Testis (tissue), 3 donors: ENCODE measurements around the gene FBLN1. TPM values are rescaled to one million over a fixed set of nuclear protein-coding genes. Genes with fewer than 3 reads are reported as not detected.

Source experiments
- DNase-seq: peaks from one replicate; pipeline ENCODE4 v3.0.0-alpha.2; 2019
- H3K27ac ChIP-seq, 2 donors: fragments of 200-600 bp; sonication (generic); one replicate each; pipeline ENCODE4 v1.5.1; 2019
- H3K27me3 ChIP-seq: fragments of 200-600 bp; sonication (generic); one replicate; pipeline ENCODE4 v1.5.1; 2019
- H3K36me3 ChIP-seq: fragments of 200-600 bp; sonication (generic); one replicate; pipeline ENCODE4 v1.5.1; 2017; ENCODE audit warnings: low read depth; ENCODE audit errors: missing control alignments
- H3K4me1 ChIP-seq: fragments of 200-600 bp; sonication (generic); one replicate; pipeline ENCODE4 v1.5.1; 2019
- H3K4me3 ChIP-seq, 2 donors: fragments of 200-600 bp; sonication (generic); one replicate each; pipeline ENCODE4 v1.5.1; 2017 to 2019
- H3K9me3 ChIP-seq: fragments of 200-600 bp; sonication (generic); one replicate; pipeline ENCODE4 v1.5.1; 2017
- POLR2A ChIP-seq: fragments of 450-650 bp; IDR thresholded peaks from one replicate; pipeline ENCODE4 v1.6.1; 2017; ENCODE audit warnings: antibody characterized with exemption, mild to moderate bottlenecking, moderate library complexity
- WGBS, 2 donors: methylation state at CpG; one replicate each; pipeline ENCODE4 v1.1.5; 2018; 5-methylcytosine and 5-hydroxymethylcytosine counted together
- intact Hi-C: fragments of 100-400 bp; cut with DNase I; formaldehyde crosslinking; loops from one replicate; pipeline ENCODE4 v1.15.1; 2023; ENCODE audit warnings: low total_unique reads
- polyA plus RNA-seq: library from polyadenylated mRNA; stranded (reverse); fragments of 350-450 nt; fragmentation: Illumina TruSeq; extraction: RNeasy Lipid Tissue Mini Kit (QIAGEN cat#74804); gene quantifications from one replicate; pipeline ENCODE4 v1.2.3, GENCODE V29; 2014; ENCODE audit warnings: low read depth, low replicate concordance; ENCODE audit not compliant: insufficient read depth
- total RNA-seq, 2 donors: library from RNA; depleted of rRNA; stranded (reverse); fragments of >200 nt; gene quantifications; one replicate each; pipeline ENCODE4 v1.2.3, GENCODE V29; 2016
- TF ChIP-seq, protein P1 (sequence below), 3 experiments: fragments of 450-650 bp in 2 of 3; fragments of 200-600 bp in 1 of 3; sonication (generic) in 1 of 3; IDR thresholded peaks; one replicate each; pipeline ENCODE4 v1.5.1; 2016 to 2019; ENCODE audit warnings: antibody characterized with exemption in 3 of 3, mild to moderate bottlenecking in 2 of 3, moderate library complexity in 1 of 3

The FBLN1 gene
- total and polyA plus RNA-seq, 3 donors from 2014 or later, result 32.4 to 154 (median 42.2) TPM

DNA sequence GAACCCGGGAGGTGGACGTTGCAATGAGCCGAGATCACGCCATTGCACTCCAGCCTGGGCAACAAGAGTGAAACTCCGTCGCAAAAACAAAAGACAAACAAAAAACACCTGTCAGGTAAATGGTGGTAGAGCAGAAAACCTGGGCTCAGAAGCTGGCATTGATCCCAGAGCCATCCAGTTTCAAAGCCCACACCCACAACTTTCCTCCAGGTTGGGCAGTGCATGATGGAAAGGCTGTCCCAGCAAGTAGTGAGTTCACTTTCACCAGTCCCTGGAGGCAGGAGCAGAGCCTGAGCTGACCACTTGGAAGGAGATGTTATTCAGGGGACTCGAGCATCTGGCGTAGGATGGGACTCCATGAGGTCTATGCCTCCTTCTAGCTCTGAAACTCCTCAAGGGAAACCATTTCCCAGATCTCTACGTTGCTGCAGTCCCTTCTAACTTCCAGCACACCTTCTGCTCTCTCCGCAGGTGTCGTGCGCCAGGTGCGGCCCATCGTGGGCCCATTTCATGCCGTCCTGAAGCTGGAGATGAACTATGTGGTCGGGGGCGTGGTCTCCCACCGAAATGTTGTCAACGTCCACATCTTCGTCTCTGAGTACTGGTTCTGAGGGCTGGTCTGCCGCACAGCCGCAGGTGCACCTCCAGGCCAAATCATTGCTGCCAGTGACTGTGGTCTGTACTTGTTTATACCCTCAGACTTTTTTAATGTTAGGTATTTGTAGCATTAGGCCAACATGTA is 97.3 kb downstream of the FBLN1 start:
- Histone ChIP-seq H3K4me1 (peaks cover 5% of the 10 kb centered on the region), H3K36me3 (no peaks in the 10 kb centered on the region), H3K27me3 (no peaks in the 10 kb centered on the region), H3K4me3 (no peak overlapping the region), H3K27ac (no peak overlapping the region), H3K9me3 (no peaks in the 10 kb centered on the region)
- intact Hi-C loops, result no loop called here
- TF ChIP-seq POLR2A, result no peak
- TF ChIP-seq, protein P1, sequence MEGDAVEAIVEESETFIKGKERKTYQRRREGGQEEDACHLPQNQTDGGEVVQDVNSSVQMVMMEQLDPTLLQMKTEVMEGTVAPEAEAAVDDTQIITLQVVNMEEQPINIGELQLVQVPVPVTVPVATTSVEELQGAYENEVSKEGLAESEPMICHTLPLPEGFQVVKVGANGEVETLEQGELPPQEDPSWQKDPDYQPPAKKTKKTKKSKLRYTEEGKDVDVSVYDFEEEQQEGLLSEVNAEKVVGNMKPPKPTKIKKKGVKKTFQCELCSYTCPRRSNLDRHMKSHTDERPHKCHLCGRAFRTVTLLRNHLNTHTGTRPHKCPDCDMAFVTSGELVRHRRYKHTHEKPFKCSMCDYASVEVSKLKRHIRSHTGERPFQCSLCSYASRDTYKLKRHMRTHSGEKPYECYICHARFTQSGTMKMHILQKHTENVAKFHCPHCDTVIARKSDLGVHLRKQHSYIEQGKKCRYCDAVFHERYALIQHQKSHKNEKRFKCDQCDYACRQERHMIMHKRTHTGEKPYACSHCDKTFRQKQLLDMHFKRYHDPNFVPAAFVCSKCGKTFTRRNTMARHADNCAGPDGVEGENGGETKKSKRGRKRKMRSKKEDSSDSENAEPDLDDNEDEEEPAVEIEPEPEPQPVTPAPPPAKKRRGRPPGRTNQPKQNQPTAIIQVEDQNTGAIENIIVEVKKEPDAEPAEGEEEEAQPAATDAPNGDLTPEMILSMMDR (IDR thresholded peaks at IDR 0.05), result no peak
- DNase-seq, result no peak
- WGBS, 2 donors, result 93 to 95% methylated on average over 22 of the region's 22 CpGs

DNA sequence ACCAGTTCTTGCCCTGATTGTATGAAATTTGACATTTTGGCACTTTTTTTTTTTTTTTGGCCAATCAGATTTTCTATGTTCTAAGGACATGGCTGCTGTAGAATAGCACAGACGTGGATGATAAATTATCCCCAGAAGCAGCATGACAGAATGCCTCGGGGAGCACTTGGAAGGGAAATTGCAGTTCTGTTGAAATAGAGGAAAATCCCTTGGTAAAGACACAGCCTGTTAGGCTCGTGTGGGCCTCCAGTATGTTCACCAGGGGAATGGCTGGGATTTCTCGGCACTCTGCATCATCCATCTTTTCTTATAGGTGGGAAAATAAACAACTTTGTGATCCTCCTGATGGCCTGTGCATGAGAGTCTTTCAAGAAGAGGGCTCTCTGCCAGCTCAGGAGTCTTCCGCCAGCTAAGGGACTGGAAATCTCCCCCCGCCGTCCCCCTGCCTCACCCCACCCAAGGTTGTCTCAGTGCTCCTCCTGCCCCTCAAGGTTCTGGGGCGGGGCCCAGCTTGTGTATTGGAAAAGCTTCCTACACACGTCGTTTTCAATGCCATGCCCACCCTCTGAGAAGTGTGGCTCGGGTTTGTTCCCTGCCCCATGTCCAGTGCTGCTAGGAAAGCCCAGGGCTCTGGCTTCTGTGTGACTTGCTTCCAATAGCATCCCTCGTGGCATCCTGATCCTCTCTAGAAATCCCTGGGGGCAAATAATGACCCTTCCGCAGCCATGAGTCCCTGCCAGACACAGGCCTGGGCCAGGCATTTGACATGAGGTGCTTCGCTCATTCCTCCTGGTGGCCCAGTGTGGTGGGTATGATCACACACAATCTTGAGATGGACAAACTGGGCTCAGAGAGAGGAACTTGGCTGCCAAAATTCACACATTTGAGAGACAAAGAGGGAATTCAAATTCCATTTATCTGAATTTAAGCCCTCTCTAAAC is 98.4 kb downstream of the FBLN1 start:
- peaks cover 5% of the 10 kb centered on the region for H3K4me1 ChIP-seq

DNA sequence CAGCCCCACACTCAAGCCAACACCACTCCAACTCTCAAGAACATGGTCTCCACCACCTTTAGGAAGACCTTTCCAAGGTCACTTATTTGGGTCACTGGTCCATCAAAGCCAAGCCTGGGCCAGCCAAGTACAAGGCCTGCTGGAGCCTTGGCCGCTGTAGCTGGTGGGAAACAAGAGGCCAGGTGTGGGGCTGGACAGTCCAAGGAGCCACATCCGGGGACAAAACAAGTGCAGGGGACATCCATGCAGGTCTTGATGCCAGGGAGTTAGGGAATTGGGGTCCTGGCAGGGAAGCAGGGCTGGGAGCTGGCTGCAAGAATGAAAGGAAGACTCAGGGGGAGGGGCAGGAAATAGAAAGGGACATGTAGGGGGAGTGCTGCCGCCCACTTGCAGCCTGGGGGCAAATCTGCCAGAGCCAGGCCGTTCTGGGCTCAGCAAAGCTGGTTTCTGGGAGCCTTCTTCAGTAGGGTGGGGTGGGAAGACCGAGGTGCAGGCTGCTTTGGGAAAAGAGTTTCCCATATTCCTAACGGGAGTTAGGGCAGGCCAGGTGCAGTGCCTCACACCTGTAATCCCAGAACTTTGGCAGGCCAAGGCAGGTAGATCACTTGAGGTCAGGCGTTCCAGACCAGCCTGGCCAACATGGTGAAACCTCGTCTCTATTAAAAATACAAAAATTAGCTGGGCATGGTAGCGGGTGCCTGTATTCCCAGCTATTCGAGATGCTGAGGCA is 99.5 kb downstream of the FBLN1 start:
- H3K27me3 ChIP-seq, result no peaks in the 10 kb centered on the region
- no peak overlapping the region for H3K27ac ChIP-seq
- intact Hi-C loops, result no loop called here
- no peak overlapping the region for H3K4me3 ChIP-seq
- peaks cover 5% of the 10 kb centered on the region for H3K4me1 ChIP-seq
- DNase-seq, result no peak
- H3K36me3 ChIP-seq, result no peaks in the 10 kb centered on the region
- 69 to 74% methylated on average over 9 to 10 of the region's 10 CpGs for WGBS, 2 donors
- no peak for TF ChIP-seq POLR2A
- TF ChIP-seq, protein P1 (IDR thresholded peaks at IDR 0.05), result no peak
- no peaks in the 10 kb centered on the region for H3K9me3 ChIP-seq

More for the DNA sequence above, 98.4 kb downstream of the FBLN1 start:
- no peaks in the 10 kb centered on the region for H3K27me3 ChIP-seq
- no peaks in the 10 kb centered on the region for H3K9me3 ChIP-seq
- no peak for DNase-seq
- intact Hi-C loops, result no loop called here
- TF ChIP-seq, protein P1 (IDR thresholded peaks at IDR 0.05), result no peak
- no peak for TF ChIP-seq POLR2A
- WGBS, 2 donors, result 82 to 87% methylated on average over 14 of the region's 14 CpGs
- no peak overlapping the region for H3K27ac ChIP-seq
- no peak overlapping the region for H3K4me3 ChIP-seq
- H3K36me3 ChIP-seq, result no peaks in the 10 kb centered on the region

DNA sequence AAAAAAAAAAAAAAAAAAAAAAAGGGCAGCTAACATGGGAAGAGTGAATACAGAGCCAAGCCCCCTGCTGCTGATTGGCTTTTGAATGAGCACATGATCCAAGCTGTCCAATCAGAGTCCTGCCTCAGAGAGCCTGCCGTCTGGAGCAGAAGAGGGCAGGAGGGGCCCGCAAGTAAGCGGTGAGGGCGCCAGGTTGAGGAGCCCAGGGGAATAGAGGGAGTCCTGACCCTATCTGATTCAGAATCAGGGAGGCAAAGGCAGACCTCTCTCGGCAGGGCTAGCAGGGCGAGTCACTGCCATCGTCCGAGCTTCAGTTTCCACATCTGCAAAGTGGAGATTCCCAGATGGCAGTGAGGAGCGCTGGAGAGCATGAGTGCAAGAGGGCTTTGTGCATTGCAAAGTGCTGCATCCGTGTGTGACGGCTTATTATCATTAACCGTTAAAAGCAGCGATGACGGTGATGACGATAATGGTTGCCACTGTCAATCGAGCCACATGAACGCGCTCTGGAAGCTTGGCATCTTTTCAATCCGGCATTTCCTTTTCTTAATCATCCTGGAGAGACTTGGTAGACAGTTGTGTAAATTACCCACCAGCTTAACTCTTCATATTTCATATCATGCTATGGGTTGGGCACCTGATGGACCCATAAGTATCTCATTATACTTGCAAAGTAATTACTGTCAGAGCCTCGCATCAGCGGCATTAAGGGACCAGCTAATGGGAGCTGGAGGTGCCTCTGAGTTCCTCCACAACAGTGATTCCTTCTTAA is 100.3 kb downstream of the FBLN1 start:
- DNase-seq, result peak; percentile 80
- TF ChIP-seq, protein P1 (IDR thresholded peaks at IDR 0.05), result no peak
- TF ChIP-seq POLR2A, result no peak

More for the DNA sequence above, 100.3 kb downstream of the FBLN1 start:
- Histone ChIP-seq H3K4me3 (no peak overlapping the region), H3K27ac (no peak overlapping the region), H3K9me3 (no peaks in the 10 kb centered on the region), H3K4me1 (peaks cover 5% of the 10 kb centered on the region), H3K36me3 (no peaks in the 10 kb centered on the region), H3K27me3 (no peaks in the 10 kb centered on the region)
- intact Hi-C loops, result no loop called here
- 60 to 74% methylated on average over 13 to 21 of the region's 21 CpGs for WGBS, 2 donors
